Thyroid gland (tissue), 4 donors: ENCODE measurements around the gene RGS14. TPM values are rescaled to one million over a fixed set of nuclear protein-coding genes. Genes with fewer than 3 reads are reported as not detected.
A peak's percentile ranks its signal among the peaks of the same experiment; 100 is the strongest.

Source experiments
- DNase-seq, 2 donors: peaks; one replicate each; pipeline ENCODE4 v3.0.0-alpha.2; 2019
- H3K27ac ChIP-seq, 3 donors: fragments of 200-600 bp; sonication (generic); 1 replicate in 2 of 3; 2 replicates in 1 of 3; pipeline ENCODE4 v1.5.1; 2016 to 2019; ENCODE audit warnings: mild to moderate bottlenecking in 1 of 3, moderate library complexity in 1 of 3
- H3K27me3 ChIP-seq: fragments of 200-600 bp; sonication (generic); one replicate; pipeline ENCODE4 v1.5.1; 2019
- H3K36me3 ChIP-seq, 2 donors: fragments of 200-600 bp; sonication (generic); one replicate each; pipeline ENCODE4 v1.5.1; 2016 to 2019
- H3K4me1 ChIP-seq, 2 donors: fragments of 200-600 bp; sonication (generic); one replicate each; pipeline ENCODE4 v1.5.1; 2017 to 2019
- H3K4me3 ChIP-seq, 3 donors: fragments of 200-600 bp; sonication (generic); replicated peaks in 1 of 3; 1 replicate in 2 of 3; 2 replicates in 1 of 3; pipeline ENCODE4 v1.5.1; 2016; ENCODE audit warnings: mild to moderate bottlenecking in 1 of 3
- H3K9me3 ChIP-seq: fragments of 200-600 bp; sonication (generic); one replicate; pipeline ENCODE4 v1.5.1; 2017
- CTCF ChIP-seq, 6 experiments: fragments of 200-600 bp in 3 of 6; fragments of 450-650 bp in 3 of 6; sonication (generic) in 3 of 6; IDR thresholded peaks; one replicate each; pipeline ENCODE4 v1.5.1; 2016 to 2019; ENCODE audit warnings: antibody characterized with exemption in 6 of 6, mild to moderate bottlenecking in 2 of 6, inconsistent platforms in 1 of 6, moderate library complexity in 1 of 6
- POLR2A ChIP-seq, 2 donors: fragments of 450-650 bp; IDR thresholded peaks; one replicate each; pipeline ENCODE4 v1.6.1; 2017; ENCODE audit warnings: antibody characterized with exemption in 2 of 2, mild to moderate bottlenecking in 2 of 2, moderate library complexity in 1 of 2
- WGBS, 2 donors: methylation state at CpG; one replicate each; pipeline ENCODE4 v1.1.5; 2017; 5-methylcytosine and 5-hydroxymethylcytosine counted together
- intact Hi-C: fragments of 100-400 bp; cut with DNase I; formaldehyde crosslinking; loops from one replicate; pipeline ENCODE4 v1.15.1; 2023
- total RNA-seq, 4 donors: library from RNA; depleted of rRNA; stranded (reverse); fragments of >200 nt; gene quantifications; one replicate each; pipeline ENCODE4 v1.2.3, GENCODE V29; 2016

RGS14 gene
- total RNA-seq, 4 donors from 2014 or later = 22.9 to 42.7 (median 26.7) TPM

GRCh38 chr5:177362610-177363507 is 5.1 kb downstream of the RGS14 start:
- Histone ChIP-seq H3K27ac (peak overlapping the region; percentile 81 to 91 (median 90)), H3K4me1 (peaks cover 26 to 42% of the 10 kb centered on the region in 2 donors), H3K4me3 (peak overlapping the region in 1 of 3 donors; percentile 27), H3K36me3 (no peaks in the 10 kb centered on the region), H3K27me3 (no peaks in the 10 kb centered on the region), H3K9me3 (no peaks in the 10 kb centered on the region)
- TF ChIP-seq POLR2A (IDR thresholded peaks at IDR 0.05) (peak in 1 of 2 donors; percentile 45), CTCF (IDR thresholded peaks at IDR 0.05) (no peak)
- WGBS, 2 donors = 12 to 19% methylated on average over 26 to 30 of the region's 59 CpGs
- peak; percentile 92 to 96 for DNase-seq
- intact Hi-C loops = no loop called here

GRCh38 chr5:177363565-177363964 is 5.8 kb downstream of the RGS14 start:
- Histone ChIP-seq H3K4me1 (peaks cover 26 to 48% of the 10 kb centered on the region in 2 donors), H3K36me3 (no peaks in the 10 kb centered on the region), H3K27ac (peak overlapping the region; percentile 81 to 91 (median 90)), H3K9me3 (no peaks in the 10 kb centered on the region), H3K4me3 (peak overlapping the region in 1 of 3 donors; percentile 27), H3K27me3 (no peaks in the 10 kb centered on the region)
- 38 to 48% methylated on average over 10 of the region's 10 CpGs for WGBS, 2 donors
- TF ChIP-seq POLR2A (IDR thresholded peaks at IDR 0.05) = no peak
- no peak for TF ChIP-seq CTCF (IDR thresholded peaks at IDR 0.05)
- DNase-seq = no peak
- intact Hi-C loops = no loop called here

GRCh38 chr5:177364159-177364962 is 6.6 kb downstream of the RGS14 start:
- no peaks in the 10 kb centered on the region for H3K27me3 ChIP-seq
- H3K27ac ChIP-seq = no peak overlapping the region
- WGBS, 2 donors = 81 to 86% methylated on average over 11 of the region's 11 CpGs
- intact Hi-C loops = no loop called here
- H3K9me3 ChIP-seq = no peaks in the 10 kb centered on the region
- H3K4me1 ChIP-seq = peaks cover 26 to 48% of the 10 kb centered on the region in 2 donors
- no peak for DNase-seq
- H3K36me3 ChIP-seq = no peaks in the 10 kb centered on the region
- TF ChIP-seq CTCF (IDR thresholded peaks at IDR 0.05) (no peak), POLR2A (IDR thresholded peaks at IDR 0.05) (no peak)
- H3K4me3 ChIP-seq = no peak overlapping the region

- DNase-seq = peak in 1 of 2 donors; percentile 18
- Histone ChIP-seq H3K27ac (peak overlapping the region; percentile 93 to 98 (median 93)), H3K27me3 (no peaks in the 10 kb centered on the region), H3K36me3 (no peaks in the 10 kb centered on the region), H3K4me1 (peaks cover 26 to 48% of the 10 kb centered on the region in 2 donors), H3K9me3 (no peaks in the 10 kb centered on the region), H3K4me3 (no peak overlapping the region)
- intact Hi-C loops = loop anchor here (5.0 kb wide), 1 partner anchor 54 kb away; the partner anchor contains the start of gene MXD3
- TF ChIP-seq CTCF (IDR thresholded peaks at IDR 0.05) (no peak), POLR2A (IDR thresholded peaks at IDR 0.05) (no peak)
- 80 to 84% methylated on average over 8 to 14 of the region's 14 CpGs for WGBS, 2 donors
Observed at GRCh38 chr5:177365845-177366527, 8.3 kb downstream of the RGS14 start.
